ENCODE results near the gene INPP5A. TPM values are rescaled to one million over a fixed set of nuclear protein-coding genes. Genes with fewer than 3 reads are reported as not detected.
A peak's percentile ranks its signal among the peaks of the same experiment; 100 is the strongest.

The INPP5A gene
- total and polyA plus RNA-seq, 10 of the 15 experiments (the other 5 are each of a cell fraction or from before 2014, with no cell fraction given): 0.52 to 15.0 (median 6.3) TPM

- no peak for DNase-seq (ENCODE audit: low read depth, low spot score)
- in situ Hi-C loops (cut with MboI) (no loop called here), intact Hi-C loops (cut with micrococcal nuclease; ENCODE audit: unreplicated experiment) (no loop called here)
- no peaks in the 10 kb centered on the region; the same call in 1 of the 2 replicates for H4K20me1 ChIP-seq (ENCODE audit: control insufficient read depth, insufficient read depth)
- ChIA-PET CTCF (interaction anchor here (0.8 to 2.6 kb wide), 7 partner anchors 9 to 93 kb away, joined by 3 to 26 read pairs (median 9); no protein-coding TSS in a partner anchor), POLR2A (interaction anchor here (0.6 to 2.2 kb wide), 5 partner anchors 9 to 129 kb away, joined by 3 to 10 read pairs (median 4); no protein-coding TSS in a partner anchor), RAD21 (ENCODE audit: unreplicated experiment) (interaction anchor here (1.1 to 2.5 kb wide), 7 partner anchors 10 to 92 kb away, joined by 3 to 26 read pairs (median 6); no protein-coding TSS in a partner anchor), SMC1A (ENCODE audit: uncharacterized antibody, unreplicated experiment) (interaction anchor here (1.2 to 2.1 kb wide), 8 partner anchors 9 to 92 kb away, joined by 3 to 16 read pairs (median 9); no protein-coding TSS in a partner anchor)
- H2AFZ ChIP-seq (ENCODE audit: control insufficient read depth, low read depth, low read length): peak overlapping the region; percentile 22; the same call in 1 of the 2 replicates
- H3K27ac ChIP-seq (ENCODE audit: control insufficient read depth, insufficient read depth): no peak overlapping the region; the same call in 1 of the 2 replicates
- H3K36me3 ChIP-seq (ENCODE audit: control insufficient read depth in 2 of 2, insufficient read depth in 2 of 2, low read length in 1 of 2): no peaks in the 10 kb centered on the region; a peak in 1 of 4 replicates
- FAIRE-seq: peak; percentile 49
- 6% methylated on average over 15 of the region's 15 CpGs for WGBS (ENCODE audit: insufficient coverage, insufficient replicate concordance, low lambda C conversion rate, missing lambda C conversion rate)
- no TSS peak for BruUV-seq (replicated peaks)
- H3K4me3 ChIP-seq: no peak overlapping the region
- H3K4me1 ChIP-seq (ENCODE audit: control insufficient read depth, insufficient read depth, low read length): peaks cover 30% of the 10 kb centered on the region
- no peak overlapping the region for H3K9ac ChIP-seq (ENCODE audit: control insufficient read depth, insufficient read depth, low read length)
- no peaks in the 10 kb centered on the region; a peak in 1 of 4 replicates for H3K27me3 ChIP-seq (replicated peaks in 1 of 2; ENCODE audit: control insufficient read depth in 2 of 2, insufficient read depth in 2 of 2, low read length in 1 of 2)
- H3K79me2 ChIP-seq (ENCODE audit: control insufficient read depth, insufficient read depth, low read length): no peaks in the 10 kb centered on the region; the same call in none of the 2 replicates
- peak overlapping the region; percentile 6 for H3K4me2 ChIP-seq (ENCODE audit: control insufficient read depth, insufficient read depth)
- peak; percentile 77 for ATAC-seq
- H3K9me3 ChIP-seq (replicated peaks; ENCODE audit: control insufficient read depth, insufficient read depth, low read length): no peaks in the 10 kb centered on the region; the same call in 2 of the 3 replicates
- TF ChIP-seq NR2C2 (IDR thresholded peaks at IDR 0.05; ENCODE audit: borderline replicate concordance, control insufficient read depth, insufficient read length, low read depth): no peak
- TF ChIP-seq USF2 (IDR thresholded peaks at IDR 0.05; ENCODE audit: borderline replicate concordance, low read depth, low read length): no peak
- TF ChIP-seq ZBTB11 (CRISPR knock-in tag; IDR thresholded peaks at IDR 0.05): no peak
- TF ChIP-seq ZZZ3 (IDR thresholded peaks at IDR 0.05; ENCODE audit: control insufficient read depth, insufficient read length, low read depth): no peak
- TF ChIP-seq TCF12 (IDR thresholded peaks at IDR 0.05; ENCODE audit: low read depth, low read length): 0 out of 2 replicates have a peak, but pooled peaks have one; percentile 16
- no peak for TF ChIP-seq ZNF274 (IDR thresholded peaks at IDR 0.05; ENCODE audit: insufficient read depth, insufficient read length)
- TF ChIP-seq TAF1 (IDR thresholded peaks at IDR 0.05; ENCODE audit: borderline replicate concordance, low read depth, low read length): 0 out of 2 replicates have a peak, but pooled peaks have one; percentile 19
- TF ChIP-seq PBX3 (IDR thresholded peaks at IDR 0.05; ENCODE audit: insufficient replicate concordance, low read depth, low read length): no peak
- TF ChIP-seq CREB1 (IDR thresholded peaks at IDR 0.05; ENCODE audit: low read depth): 0 out of 2 replicates have a peak, but pooled peaks have one; percentile 13
- TF ChIP-seq TCF3 (IDR thresholded peaks at IDR 0.05; ENCODE audit: borderline replicate concordance, insufficient read depth, low read depth, low read length): peak; percentile 82
- no peak for TF ChIP-seq ATF2 (IDR thresholded peaks at IDR 0.05; ENCODE audit: low read length)
- peak in 1 of 3 experiments; percentile 8; a peak in 2 of 6 replicates for TF ChIP-seq CTCF (IDR thresholded peaks at IDR 0.05 in 2 of 3, conservative IDR thresholded peaks at IDR 0.05 in 1 of 3; ENCODE audit: control insufficient read depth in 2 of 3, extremely low read depth in 1 of 3, insufficient read depth in 1 of 3, low read depth in 3 of 3, low read length in 3 of 3)
Measured at GRCh38 chr10:132551093-132551807, 13.7 kb downstream of the INPP5A start.

Measured in GM12878 (cell line).